GDM1 (cell line): Measurements from ENCODE around the gene PRXL2B.

Experiments
- DNase-seq: peaks from one replicate; lab custom pipeline; 2025; lab: John Stamatoyannopoulos, UW

Gene PRXL2B

DNA sequence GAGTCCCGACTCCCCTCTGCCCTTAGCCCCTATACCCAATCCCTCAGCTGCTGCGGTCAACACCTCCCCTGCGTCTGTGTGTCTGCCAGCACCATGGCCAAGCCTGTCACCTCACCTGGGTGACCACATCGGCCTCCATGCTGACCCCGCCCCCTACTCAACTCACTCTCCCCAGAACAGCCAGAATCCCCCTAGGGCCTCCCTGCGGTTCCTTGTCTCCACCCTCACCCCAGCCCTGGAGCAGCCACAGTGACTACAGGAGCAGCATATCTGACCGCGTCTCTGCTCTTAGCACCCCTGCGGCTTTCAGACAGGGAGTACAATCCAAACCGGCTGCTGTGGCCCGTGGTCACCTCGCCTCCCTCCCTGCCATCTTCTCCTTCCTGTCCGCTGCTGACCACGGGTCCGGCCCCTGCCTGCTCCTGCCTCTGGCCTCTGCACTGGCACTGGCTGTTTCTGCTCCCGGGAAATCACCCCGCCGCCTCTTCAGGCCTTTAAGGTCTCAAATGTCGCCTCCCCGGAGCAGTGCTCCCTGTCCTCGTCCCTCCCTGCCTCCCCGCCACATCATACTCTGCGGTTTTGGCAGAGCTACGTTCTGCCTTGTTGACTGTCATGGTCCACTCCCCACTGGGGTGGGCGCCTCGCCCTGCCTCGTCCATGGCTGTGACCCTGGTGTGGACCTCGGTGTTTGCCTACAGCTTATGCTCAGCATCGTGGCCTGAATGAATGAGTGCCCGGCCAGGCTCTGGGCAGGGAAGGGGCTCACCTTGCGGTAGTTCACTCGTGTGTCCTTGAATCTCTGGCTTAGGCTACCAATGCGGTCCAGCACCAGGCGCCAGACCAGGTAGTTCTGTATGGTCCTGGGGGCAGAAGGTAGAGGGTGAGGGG, 11.1 kb downstream of the PRXL2B start:
- DNase-seq: no peak

GRCh38 chr1:2598329-2598931, 11.9 kb downstream of the PRXL2B start:
- no peak for DNase-seq

- no peak for DNase-seq
Observed at GRCh38 chr1:2601721-2602303, 15.2 kb downstream of the PRXL2B start.

GRCh38 chr1:2602311-2602835, 15.8 kb downstream of the PRXL2B start:
- DNase-seq: no peak

- DNase-seq: no peak
Observed at GRCh38 chr1:2602866-2603520, 16.4 kb downstream of the PRXL2B start.

DNA sequence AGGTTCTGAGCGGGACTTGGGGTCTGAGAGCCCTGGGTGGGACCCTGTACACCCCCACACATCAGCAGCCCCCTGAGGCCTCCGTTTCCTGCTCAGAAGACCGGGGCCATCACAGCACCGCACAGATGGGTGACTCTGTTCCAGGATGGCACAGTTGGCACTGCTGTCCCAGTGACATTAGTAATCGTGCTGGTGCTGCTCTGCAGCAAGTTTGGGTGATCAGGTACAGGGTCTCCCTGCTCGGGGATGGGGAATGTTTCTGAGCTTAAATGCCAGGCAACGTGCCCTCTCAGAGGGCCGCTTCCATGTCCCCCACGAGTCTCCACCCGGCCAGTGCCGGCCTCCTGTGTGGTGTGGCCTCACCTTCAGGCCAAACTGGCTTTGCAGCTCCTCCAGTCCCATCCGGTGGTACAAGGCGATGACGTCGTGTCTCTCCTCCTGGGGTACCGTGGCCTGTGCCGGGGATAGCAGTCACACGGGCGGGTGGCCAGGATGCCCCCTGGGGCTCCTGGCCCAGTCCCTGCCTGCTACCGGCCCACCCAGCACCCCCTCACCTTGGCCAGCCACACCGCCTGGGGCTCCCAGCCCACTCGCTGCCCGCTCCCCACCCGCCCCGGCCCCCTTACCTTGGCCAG, 17.1 kb downstream of the PRXL2B start:
- DNase-seq: no peak

DNA sequence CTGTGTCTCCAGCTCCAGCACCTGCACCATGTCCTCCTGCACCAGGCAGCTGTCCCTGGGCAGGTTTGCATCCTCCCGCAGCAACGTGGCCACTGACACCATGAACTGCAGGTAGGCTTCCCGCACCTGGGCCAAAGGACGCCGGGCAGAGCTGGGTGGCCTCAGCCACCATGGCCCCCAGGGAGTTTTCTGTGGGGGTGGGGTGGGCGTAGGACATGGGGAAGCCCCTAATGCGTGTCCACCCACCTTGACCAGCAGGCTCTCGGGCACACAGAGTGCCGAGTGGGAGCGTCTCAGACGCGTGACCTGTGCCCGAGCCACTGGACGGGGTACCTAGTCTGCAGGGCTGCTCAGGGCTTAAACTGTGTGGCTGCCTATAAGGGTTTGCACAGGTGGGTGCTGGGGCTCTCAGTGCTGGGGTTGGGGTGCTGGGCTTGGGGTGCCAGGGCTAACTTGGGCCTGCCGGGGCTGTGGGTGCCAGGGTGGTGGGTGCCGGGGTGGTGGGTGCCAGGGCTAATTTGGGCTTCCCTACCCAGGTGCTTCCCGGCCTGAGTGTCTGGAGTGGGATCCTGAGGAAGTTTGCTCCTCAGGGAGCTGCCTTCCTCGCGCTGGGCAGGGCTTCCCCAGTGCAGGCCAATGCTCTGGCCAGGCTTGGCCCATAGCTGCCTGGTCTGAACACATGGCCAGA, 17.7 kb downstream of the PRXL2B start:
- DNase-seq: no peak

DNA sequence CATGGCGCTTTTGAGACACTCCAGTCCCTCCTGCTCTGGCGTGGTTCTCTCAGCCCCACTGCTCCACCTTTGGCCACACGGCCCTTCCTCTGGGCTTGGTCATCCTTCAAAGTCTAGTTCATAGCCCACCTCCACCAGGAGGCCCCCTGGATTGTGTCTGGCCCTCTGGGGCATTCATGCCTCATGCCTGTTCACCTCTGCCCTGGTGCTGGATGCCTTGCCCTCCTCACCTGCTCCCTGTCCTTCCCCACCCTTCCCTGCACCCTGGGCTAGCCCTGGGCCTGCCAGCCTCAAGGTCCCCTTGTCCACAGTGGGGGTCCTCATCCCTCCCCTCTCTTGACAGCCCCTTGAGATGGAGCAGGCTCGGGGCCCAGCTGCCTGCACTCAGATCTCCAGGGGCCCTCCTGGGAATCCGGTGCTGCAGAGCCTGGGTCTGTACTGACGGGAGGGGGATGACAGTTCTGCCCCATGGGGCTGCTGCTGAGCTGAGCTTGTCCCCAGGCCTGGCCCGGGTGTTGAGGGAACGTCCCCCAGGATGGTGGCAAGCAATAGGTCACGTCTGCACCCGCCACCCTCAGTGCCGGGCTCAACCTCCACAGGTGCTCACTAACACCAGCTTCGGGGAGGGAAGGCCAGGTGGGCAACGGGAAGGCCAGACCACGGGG, 18.4 kb downstream of the PRXL2B start:
- no peak for DNase-seq

DNA sequence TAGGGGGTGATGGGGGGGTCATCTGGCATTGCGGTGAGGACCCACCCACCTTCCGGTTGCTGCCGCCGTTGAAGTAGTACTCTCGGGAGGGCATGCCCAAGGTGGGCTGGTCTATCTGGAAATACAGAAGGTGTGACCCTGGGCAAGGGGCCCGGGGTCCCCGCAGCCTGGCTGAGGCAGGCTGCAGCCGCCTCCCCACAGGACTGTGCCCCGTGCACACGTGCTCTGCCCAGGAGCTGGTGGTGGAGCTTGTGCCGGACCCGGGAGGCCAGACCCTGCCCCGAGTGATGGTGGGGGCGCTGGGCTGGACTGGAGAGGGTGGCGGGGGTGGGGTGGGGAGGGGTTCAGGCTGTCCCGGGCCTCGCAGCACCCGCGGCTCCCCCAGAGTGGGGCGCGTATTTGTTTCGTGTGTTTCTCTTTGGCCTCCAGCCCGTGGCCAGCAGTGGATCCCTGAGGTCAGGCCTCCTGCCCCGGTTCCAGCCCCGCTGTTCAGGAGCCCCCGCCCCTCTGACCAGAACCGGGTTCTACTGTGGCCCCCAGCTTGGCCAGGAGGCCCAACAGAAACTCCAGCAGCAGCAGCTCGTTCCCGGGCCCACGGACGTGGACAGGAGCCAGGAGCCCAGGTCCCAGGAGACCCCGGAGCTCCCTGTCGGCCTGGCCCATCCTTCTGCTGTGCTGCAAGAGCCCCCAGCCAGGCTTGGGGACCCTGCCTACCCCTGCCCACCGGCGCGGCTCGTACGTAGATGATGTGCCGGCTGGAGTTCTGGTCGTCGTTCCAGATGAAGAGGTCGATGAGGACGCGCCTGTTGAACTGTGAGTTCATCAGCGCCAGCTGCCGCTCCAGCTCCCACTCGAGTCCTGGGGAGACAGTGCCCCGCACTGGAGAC, 19.2 kb downstream of the PRXL2B start:
- DNase-seq: no peak

- DNase-seq: no peak
Observed at GRCh38 chr1:2606396-2606880, 19.9 kb downstream of the PRXL2B start.

DNA sequence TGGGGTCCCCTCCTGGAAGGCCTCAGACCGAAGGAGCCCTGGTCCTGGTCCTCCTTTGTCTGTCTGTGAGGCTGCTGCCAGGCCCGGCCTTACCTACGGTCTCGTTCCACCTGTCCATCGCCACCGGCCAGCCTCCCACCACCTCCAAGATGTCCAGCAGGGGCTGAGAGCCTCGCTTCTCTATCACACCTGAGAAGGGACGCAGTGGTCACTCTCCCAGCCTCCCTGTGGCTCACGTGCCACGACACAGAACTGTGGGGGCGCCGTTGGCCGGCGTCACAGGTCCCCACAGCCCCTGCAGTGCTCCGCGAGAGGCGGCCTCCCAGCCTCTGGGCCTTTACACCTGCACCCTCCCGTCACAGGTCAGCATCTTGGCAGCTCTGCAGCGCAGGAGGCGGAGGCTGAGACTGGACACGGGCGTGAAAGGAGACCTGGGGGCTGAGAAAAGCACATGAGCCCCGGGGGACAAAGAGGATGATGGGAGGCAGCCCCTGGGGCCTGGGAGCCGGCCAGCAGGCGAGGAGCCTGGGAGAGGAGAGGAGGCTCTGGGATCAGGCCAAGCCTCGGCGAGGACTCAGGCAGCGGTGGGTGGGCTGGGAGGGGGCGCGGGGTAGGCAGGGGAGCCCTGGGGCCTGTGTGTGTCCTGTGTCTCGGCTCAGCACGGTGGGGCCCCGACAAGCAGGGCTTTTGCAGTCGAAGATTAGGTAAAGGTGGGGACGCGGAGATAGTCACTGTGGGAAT, 20.5 kb downstream of the PRXL2B start:
- no peak for DNase-seq

- no peak for DNase-seq
Observed at GRCh38 chr1:2607641-2608091, 21.1 kb downstream of the PRXL2B start.

- no peak for DNase-seq
Observed at GRCh38 chr1:2609319-2610035, 22.9 kb downstream of the PRXL2B start.

DNA sequence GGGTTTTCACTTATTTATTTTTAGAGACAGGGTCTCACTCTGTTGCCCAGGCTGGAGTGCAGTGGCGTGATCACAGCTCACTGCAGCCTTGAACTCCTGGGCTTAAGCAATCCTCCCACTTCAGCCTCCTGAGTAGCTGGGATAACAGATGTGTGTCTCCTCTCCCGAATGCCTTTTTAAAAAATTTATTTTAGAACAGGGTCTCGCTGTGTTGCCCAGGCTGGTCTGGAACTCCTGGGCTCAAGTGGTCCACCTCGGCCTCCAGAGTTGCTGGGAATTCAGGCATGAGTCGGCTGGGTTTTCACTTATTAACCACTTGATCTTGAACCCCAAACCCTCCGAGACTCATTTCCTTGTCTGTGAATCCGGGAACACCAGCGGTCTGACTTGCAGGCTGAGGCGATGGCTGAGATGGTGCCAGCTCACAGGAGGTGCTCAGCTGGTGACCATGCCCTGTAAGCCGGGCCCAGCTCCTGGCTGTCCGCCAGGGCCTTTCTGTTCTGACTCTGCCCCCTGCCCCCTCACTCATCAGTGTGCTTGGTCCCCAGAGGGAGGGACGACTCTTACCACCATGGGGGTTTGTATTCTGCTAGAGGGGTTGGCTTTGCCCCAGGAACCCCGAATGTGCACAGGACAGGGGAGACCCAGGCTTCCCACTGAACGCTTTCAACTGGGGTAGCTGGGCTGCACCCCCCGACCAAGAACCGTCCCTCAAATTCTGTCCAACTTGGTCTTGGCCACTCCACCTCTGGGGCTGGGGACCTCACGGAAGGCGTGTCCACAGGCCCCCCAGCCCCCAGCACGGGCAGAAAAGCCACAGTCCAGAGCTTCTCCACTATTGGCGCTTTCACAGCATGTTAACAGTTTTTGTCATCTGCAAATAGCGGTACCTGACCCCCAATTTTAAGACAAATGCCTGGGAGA, 23.7 kb downstream of the PRXL2B start:
- no peak for DNase-seq

- no peak for DNase-seq
Observed at GRCh38 chr1:2611031-2611501, 24.5 kb downstream of the PRXL2B start.

GRCh38 chr1:2611621-2612437, 25.3 kb downstream of the PRXL2B start:
- no peak for DNase-seq
